HepG2 (cell line): ENCODE results near the gene OPN1SW. TPM values are rescaled to one million over a fixed set of nuclear protein-coding genes. Genes with fewer than 3 reads are reported as not detected.

Experiments used
- ATAC-seq: fragments of 200-7000 bp; cut with Tn5 transposase; 3 replicates; pipeline ENCODE4 v1.9.1; 2020; ENCODE audit warnings: mild to moderate bottlenecking, moderate library complexity
- BruUV-seq: library from RNA; stranded (reverse); fragments of 400-500 nt; replicated peaks from 2 replicates; lab custom pipeline; 2021; lab: Mats Ljungman, UMichigan
- CTCF ChIA-PET: fragments of 300-600 bp; formaldehyde crosslinking; extraction: SDS; loops from one replicate; lab custom pipeline; 2021; ENCODE audit warnings: low total read pairs, inconsistent platforms, low intra/inter-chr PET ratio; lab: Yijun Ruan, JAX
- POLR2A ChIA-PET: fragments of 350-600 bp; sonication (Branson Sonifier 250); formaldehyde crosslinking; loops from one replicate; lab custom pipeline; 2020; ENCODE audit warnings: antibody characterized with exemption, inconsistent platforms; lab: Yijun Ruan, JAX
- DNase-seq: peaks from one replicate; pipeline ENCODE4 v3.0.0-alpha.2; 2015; ENCODE audit warnings: low spot score
- FAIRE-seq: peaks from 3 replicates; lab custom pipeline; 2011; peaks lifted over from hg19 to GRCh38; lab: Jason Lieb, UNC
- H2AFZ ChIP-seq: one replicate; pipeline ENCODE4 v1.6.1; 2011; ENCODE audit warnings: low read length, inconsistent platforms
- H3K27ac ChIP-seq: fragments of 300-600 bp; 3 replicates; pipeline ENCODE4 v1.8.0; 2011; ENCODE audit warnings: mixed run types, mild to moderate bottlenecking, mixed read lengths, low read length, inconsistent platforms; ENCODE audit not compliant: insufficient read depth; ENCODE audit errors: extremely low read length
- H3K27me3 ChIP-seq, 2 experiments: fragments of 200-600 bp in 1 of 2; 2 replicates in 1 of 2; 3 replicates in 1 of 2; pipeline versions ENCODE4 v1.6.0 to v1.8.0; 2011; ENCODE audit warnings: low read length in 2 of 2, mild to moderate bottlenecking in 2 of 2, moderate library complexity in 2 of 2, inconsistent platforms in 1 of 2; ENCODE audit not compliant: insufficient read depth in 2 of 2, control insufficient read depth in 1 of 2
- H3K36me3 ChIP-seq, 2 experiments: fragments of 200-600 bp in 1 of 2; replicated peaks in 1 of 2; 2 replicates in 1 of 2; 3 replicates in 1 of 2; pipeline versions ENCODE4 v1.5.1 to v1.8.0; 2011; ENCODE audit warnings: low read length in 2 of 2, inconsistent platforms in 1 of 2; ENCODE audit not compliant: insufficient read depth in 2 of 2, control insufficient read depth in 1 of 2
- H3K4me1 ChIP-seq: 2 replicates; pipeline ENCODE4 v1.5.1; 2012; ENCODE audit warnings: low read length, inconsistent platforms; ENCODE audit not compliant: insufficient read depth
- H3K4me2 ChIP-seq: 2 replicates; pipeline ENCODE4 v1.6.0; 2011; ENCODE audit warnings: low read depth, low read length, inconsistent platforms
- H3K4me3 ChIP-seq, 3 experiments: fragments of 200-600 bp in 1 of 3; sonication (generic), shearing (Covaris generic) in 1 of 3; replicated peaks in 1 of 3; 2 replicates each; pipeline ENCODE4 v1.5.1; 2011 to 2016; ENCODE audit warnings: low read length in 3 of 3, inconsistent platforms in 2 of 3, low read depth in 2 of 3, mild to moderate bottlenecking in 2 of 3, control low read depth in 1 of 3, mixed read lengths in 1 of 3; ENCODE audit not compliant: insufficient read depth in 1 of 3
- H3K79me2 ChIP-seq: one replicate; pipeline ENCODE4 v1.6.1; 2011; ENCODE audit warnings: low read length, inconsistent platforms; ENCODE audit not compliant: insufficient read depth
- H3K9ac ChIP-seq: 2 replicates; pipeline ENCODE4 v1.6.0; 2011; ENCODE audit warnings: mild to moderate bottlenecking, low read depth, low read length, inconsistent platforms; ENCODE audit not compliant: insufficient read depth
- H3K9me3 ChIP-seq: 2 replicates; pipeline ENCODE4 v1.5.1; 2012; ENCODE audit warnings: mild to moderate bottlenecking, low read length
- H4K20me1 ChIP-seq: 2 replicates; pipeline ENCODE4 v1.6.0; 2011; ENCODE audit warnings: inconsistent platforms, mild to moderate bottlenecking, low read length, moderate library complexity; ENCODE audit not compliant: insufficient read depth
- CEBPB ChIP-seq: IDR thresholded peaks from 2 replicates; pipeline ENCODE4 v1.6.1; 2011; ENCODE audit warnings: low read depth, low read length, improper control_type of control experiment, borderline replicate concordance
- GLI4 ChIP-seq: sonication (generic); formaldehyde crosslinking; IDR thresholded peaks from 2 replicates; pipeline ENCODE4 v1.5.1; 2020; ENCODE audit warnings: missing genetic modification reagents, mild to moderate bottlenecking, moderate library complexity, borderline replicate concordance
- WGBS: methylation state at CpG from one replicate; pipeline ENCODE4 v1.1.6; 2017; ENCODE audit warnings: low lambda C conversion rate; 5-methylcytosine and 5-hydroxymethylcytosine counted together
- in situ Hi-C: cut with HindIII; loops from 2 replicates; pipeline ENCODE4 v1.10.0; 2017; ENCODE audit warnings: low pct_unique_long_range_greater_than_20kb; ENCODE audit not compliant: extremely low pct_ligation_motif_present
- intact Hi-C: fragments of 100-400 bp; cut with micrococcal nuclease; formaldehyde crosslinking; loops from one replicate; pipeline ENCODE4 v1.10.0; 2022; ENCODE audit not compliant: unreplicated experiment
- polyA plus RNA-seq, 8 experiments: library from polyadenylated mRNA; depleted of rRNA in 3 of 8; stranded (reverse) in 7 of 8; unstranded in 1 of 8; fragments of >200 nt; fragmentation: Illumina TruSeq in 4 of 8; extraction: Trizol in 4 of 8; gene quantifications; 2 replicates each; pipeline versions ENCODE4 v1.2.1 to v1.2.3, GENCODE V29; 2011 to 2016; ENCODE audit warnings: low read depth in 4 of 8, missing spikeins in 1 of 8, mixed read lengths in 1 of 8; ENCODE audit not compliant: insufficient read depth in 1 of 8
- total RNA-seq, 5 experiments: library from RNA; depleted of rRNA; stranded (reverse); fragments of >200 nt; fragmentation: Illumina TruSeq; extraction: Trizol; gene quantifications; 2 replicates each; pipeline ENCODE4 v1.2.3, GENCODE V29; 2016; ENCODE audit warnings: low read depth in 1 of 5
- TF ChIP-seq, protein P1 (sequence below): sonication (generic); formaldehyde crosslinking; IDR thresholded peaks from 2 replicates; pipeline ENCODE4 v1.4.0; 2020; ENCODE audit warnings: missing genetic modification reagents, borderline replicate concordance
- TF ChIP-seq, protein P2 (sequence below): sonication (generic); formaldehyde crosslinking; IDR thresholded peaks from 2 replicates; pipeline ENCODE4 v1.4.0; 2020; ENCODE audit warnings: missing genetic modification reagents

OPN1SW gene
- total and polyA plus RNA-seq, 2 of the 13 experiments (the other 11 are each of a cell fraction or from before 2014, with no cell fraction given), result not detected

DNA sequence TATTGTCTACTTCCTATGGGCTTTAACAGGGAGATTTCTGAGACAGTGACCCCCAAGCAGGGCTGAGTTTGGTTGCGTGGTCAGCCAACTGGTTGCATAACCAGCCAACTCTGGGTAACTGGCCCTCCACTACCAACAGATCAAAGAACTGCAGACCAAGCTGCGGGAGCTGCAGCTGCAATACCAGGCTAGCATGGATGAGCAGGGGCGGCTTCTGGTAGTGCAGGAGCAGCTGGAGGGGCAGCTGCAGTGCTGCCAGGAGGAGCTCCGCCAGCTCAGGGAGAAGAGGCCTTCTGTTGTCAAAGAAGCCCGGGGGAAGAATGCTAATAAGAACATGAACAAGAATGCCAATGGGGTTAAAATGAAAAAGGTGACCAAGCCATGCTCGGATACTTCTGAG, 38.9 kb upstream of the OPN1SW start:
- Histone ChIP-seq H3K36me3 (no peaks in the 10 kb centered on the region), H2AFZ (no peak overlapping the region), H3K4me3 (no peak overlapping the region), H3K9ac (no peak overlapping the region), H3K4me1 (no peaks in the 10 kb centered on the region), H3K4me2 (no peak overlapping the region), H3K27me3 (peaks cover 4 to 68% of the 10 kb centered on the region in 2 experiments; a peak in 4 of 5 replicates), H3K9me3 (no peaks in the 10 kb centered on the region), H3K79me2 (no peaks in the 10 kb centered on the region), H4K20me1 (no peaks in the 10 kb centered on the region; the same call in 1 of the 2 replicates), H3K27ac (no peak overlapping the region)
- ChIA-PET CTCF (no interaction called here), POLR2A (interaction anchor here (0.9 kb wide), 1 partner anchor 13 kb away, joined by 3 read pairs; no protein-coding TSS in a partner anchor)
- BruUV-seq, result no TSS peak
- DNase-seq (no peak), FAIRE-seq (no peak), ATAC-seq (peak; percentile 56)
- in situ Hi-C loops (no loop called here), intact Hi-C loops (no loop called here)
- WGBS, result 21% methylated on average over 5 of the region's 6 CpGs
- TF ChIP-seq, protein P1, sequence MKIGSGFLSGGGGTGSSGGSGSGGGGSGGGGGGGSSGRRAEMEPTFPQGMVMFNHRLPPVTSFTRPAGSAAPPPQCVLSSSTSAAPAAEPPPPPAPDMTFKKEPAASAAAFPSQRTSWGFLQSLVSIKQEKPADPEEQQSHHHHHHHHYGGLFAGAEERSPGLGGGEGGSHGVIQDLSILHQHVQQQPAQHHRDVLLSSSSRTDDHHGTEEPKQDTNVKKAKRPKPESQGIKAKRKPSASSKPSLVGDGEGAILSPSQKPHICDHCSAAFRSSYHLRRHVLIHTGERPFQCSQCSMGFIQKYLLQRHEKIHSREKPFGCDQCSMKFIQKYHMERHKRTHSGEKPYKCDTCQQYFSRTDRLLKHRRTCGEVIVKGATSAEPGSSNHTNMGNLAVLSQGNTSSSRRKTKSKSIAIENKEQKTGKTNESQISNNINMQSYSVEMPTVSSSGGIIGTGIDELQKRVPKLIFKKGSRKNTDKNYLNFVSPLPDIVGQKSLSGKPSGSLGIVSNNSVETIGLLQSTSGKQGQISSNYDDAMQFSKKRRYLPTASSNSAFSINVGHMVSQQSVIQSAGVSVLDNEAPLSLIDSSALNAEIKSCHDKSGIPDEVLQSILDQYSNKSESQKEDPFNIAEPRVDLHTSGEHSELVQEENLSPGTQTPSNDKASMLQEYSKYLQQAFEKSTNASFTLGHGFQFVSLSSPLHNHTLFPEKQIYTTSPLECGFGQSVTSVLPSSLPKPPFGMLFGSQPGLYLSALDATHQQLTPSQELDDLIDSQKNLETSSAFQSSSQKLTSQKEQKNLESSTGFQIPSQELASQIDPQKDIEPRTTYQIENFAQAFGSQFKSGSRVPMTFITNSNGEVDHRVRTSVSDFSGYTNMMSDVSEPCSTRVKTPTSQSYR, result no peak
- TF ChIP-seq GLI4 (CRISPR knock-in tag) (no peak), CEBPB (peak; percentile 15; the same call in 1 of the 2 replicates)
- TF ChIP-seq, protein P2, sequence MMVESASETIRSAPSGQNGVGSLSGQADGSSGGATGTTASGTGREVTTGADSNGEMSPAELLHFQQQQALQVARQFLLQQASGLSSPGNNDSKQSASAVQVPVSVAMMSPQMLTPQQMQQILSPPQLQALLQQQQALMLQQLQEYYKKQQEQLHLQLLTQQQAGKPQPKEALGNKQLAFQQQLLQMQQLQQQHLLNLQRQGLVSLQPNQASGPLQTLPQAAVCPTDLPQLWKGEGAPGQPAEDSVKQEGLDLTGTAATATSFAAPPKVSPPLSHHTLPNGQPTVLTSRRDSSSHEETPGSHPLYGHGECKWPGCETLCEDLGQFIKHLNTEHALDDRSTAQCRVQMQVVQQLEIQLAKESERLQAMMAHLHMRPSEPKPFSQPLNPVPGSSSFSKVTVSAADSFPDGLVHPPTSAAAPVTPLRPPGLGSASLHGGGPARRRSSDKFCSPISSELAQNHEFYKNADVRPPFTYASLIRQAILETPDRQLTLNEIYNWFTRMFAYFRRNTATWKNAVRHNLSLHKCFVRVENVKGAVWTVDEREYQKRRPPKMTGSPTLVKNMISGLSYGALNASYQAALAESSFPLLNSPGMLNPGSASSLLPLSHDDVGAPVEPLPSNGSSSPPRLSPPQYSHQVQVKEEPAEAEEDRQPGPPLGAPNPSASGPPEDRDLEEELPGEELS, result no peak
